Prostate gland (tissue), 2 donors: ENCODE data around the gene HTR3B.

ENCODE experiments used
- POLR2AphosphoS5 ChIP-seq: sonication (generic); formaldehyde crosslinking; IDR thresholded peaks from one replicate; pipeline ENCODE4 v1.6.1; 2017; ENCODE audit warnings: antibody characterized with exemption
- TF ChIP-seq, protein P1 (sequence below), 4 experiments: fragments of 200-600 bp in 2 of 4; fragments of 450-650 bp in 2 of 4; sonication (generic) in 2 of 4; IDR thresholded peaks; 1 replicate in 3 of 4; 2 replicates in 1 of 4; pipeline ENCODE4 v1.5.1; 2016 to 2019; ENCODE audit warnings: antibody characterized with exemption in 4 of 4, mild to moderate bottlenecking in 2 of 4, moderate library complexity in 2 of 4

DNA sequence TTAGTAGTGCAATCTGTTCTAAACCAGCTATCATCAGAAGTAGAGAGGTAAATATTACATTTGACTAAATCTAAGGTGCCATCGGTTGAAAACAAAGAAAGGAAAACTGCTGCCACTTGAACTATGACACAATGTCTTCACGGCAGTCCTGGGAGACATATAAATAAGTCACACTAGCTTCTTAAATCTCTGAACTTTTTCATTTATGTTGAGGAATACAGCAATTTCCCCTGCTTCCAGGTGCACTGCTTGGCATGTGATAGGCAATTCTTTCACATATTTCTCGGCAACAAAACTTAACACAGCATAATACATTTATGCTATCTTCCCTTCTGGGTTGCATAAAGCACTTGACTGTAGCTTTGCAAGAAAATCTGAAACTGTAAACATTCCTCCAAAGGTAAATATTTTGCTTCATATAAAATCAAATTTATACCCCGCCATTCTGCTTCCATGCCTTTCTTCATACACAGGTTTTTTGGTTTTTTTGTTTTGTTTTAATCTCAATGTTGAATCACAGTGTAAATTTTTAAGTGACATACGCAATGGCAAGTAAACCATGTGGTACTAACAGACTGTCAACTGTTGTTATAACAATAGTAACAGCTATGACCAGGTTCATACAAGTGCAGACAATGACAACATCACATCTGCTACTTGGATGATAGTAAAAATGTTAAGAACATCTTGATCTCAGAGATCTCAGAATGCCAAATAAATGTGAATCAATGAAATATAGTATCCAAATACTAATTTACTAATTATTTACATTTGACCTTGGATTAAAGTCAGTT lies 47.4 kb upstream of the HTR3B start:
- TF ChIP-seq, protein P1, sequence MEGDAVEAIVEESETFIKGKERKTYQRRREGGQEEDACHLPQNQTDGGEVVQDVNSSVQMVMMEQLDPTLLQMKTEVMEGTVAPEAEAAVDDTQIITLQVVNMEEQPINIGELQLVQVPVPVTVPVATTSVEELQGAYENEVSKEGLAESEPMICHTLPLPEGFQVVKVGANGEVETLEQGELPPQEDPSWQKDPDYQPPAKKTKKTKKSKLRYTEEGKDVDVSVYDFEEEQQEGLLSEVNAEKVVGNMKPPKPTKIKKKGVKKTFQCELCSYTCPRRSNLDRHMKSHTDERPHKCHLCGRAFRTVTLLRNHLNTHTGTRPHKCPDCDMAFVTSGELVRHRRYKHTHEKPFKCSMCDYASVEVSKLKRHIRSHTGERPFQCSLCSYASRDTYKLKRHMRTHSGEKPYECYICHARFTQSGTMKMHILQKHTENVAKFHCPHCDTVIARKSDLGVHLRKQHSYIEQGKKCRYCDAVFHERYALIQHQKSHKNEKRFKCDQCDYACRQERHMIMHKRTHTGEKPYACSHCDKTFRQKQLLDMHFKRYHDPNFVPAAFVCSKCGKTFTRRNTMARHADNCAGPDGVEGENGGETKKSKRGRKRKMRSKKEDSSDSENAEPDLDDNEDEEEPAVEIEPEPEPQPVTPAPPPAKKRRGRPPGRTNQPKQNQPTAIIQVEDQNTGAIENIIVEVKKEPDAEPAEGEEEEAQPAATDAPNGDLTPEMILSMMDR (IDR thresholded peaks at IDR 0.05): no peak
- no peak for TF ChIP-seq POLR2AphosphoS5
